Endothelial cell of umbilical vein (primary cell): ENCODE measurements around the gene DCAF6. TPM values are rescaled to one million over a fixed set of nuclear protein-coding genes. Genes with fewer than 3 reads are reported as not detected.

Source experiments
- BruUV-seq: library from RNA; stranded (reverse); fragments of 400-500 nt; replicated peaks from 2 replicates; lab custom pipeline; 2021; lab: Mats Ljungman, UMichigan
- CTCF ChIA-PET: fragments of 300-600, 350-600 bp; sonication (Branson Sonifier 250); formaldehyde crosslinking; loops from one replicate; lab custom pipeline; 2021; ENCODE audit warnings: antibody characterized with exemption, inconsistent platforms; lab: Charles Lee
- POLR2A ChIA-PET: fragments of 300-600, 350-600 bp; sonication (Branson Sonifier 250); formaldehyde crosslinking; loops from one replicate; lab custom pipeline; 2021; ENCODE audit warnings: antibody characterized with exemption, inconsistent platforms; lab: Charles Lee
- DNase-seq: peaks from one replicate; pipeline ENCODE4 v3.0.0-alpha.2; 2011; ENCODE audit warnings: low read depth, low spot score
- FAIRE-seq: peaks from 2 replicates; lab custom pipeline; 2011; peaks lifted over from hg19 to GRCh38; lab: Jason Lieb, UNC
- H2AFZ ChIP-seq: 2 replicates; pipeline ENCODE4 v1.6.0; 2012; ENCODE audit warnings: low read depth, low read length, control low read depth, inconsistent platforms
- H3K27ac ChIP-seq: 2 replicates; pipeline ENCODE4 v1.5.1; 2011; ENCODE audit warnings: low read depth, mild to moderate bottlenecking, control low read depth, low read length, moderate library complexity; ENCODE audit not compliant: insufficient read depth
- H3K27me3 ChIP-seq, 2 experiments: 2 replicates each; pipeline versions ENCODE4 v1.6.0 to v1.6.1; 2011; ENCODE audit warnings: low read length in 2 of 2, mixed read lengths in 1 of 2; ENCODE audit not compliant: control insufficient read depth in 2 of 2, insufficient read depth in 2 of 2
- H3K36me3 ChIP-seq, 2 experiments: 2 replicates in 1 of 2; 3 replicates in 1 of 2; pipeline ENCODE4 v1.5.1; 2011; ENCODE audit warnings: low read length in 2 of 2, mild to moderate bottlenecking in 1 of 2, moderate library complexity in 1 of 2; ENCODE audit not compliant: control insufficient read depth in 2 of 2, insufficient read depth in 2 of 2; ENCODE audit errors: extremely low read depth in 1 of 2
- H3K4me1 ChIP-seq: 3 replicates; pipeline ENCODE4 v1.5.1; 2011; ENCODE audit warnings: mild to moderate bottlenecking, low read length; ENCODE audit not compliant: control insufficient read depth, insufficient read depth; ENCODE audit errors: extremely low read depth
- H3K4me2 ChIP-seq: 2 replicates; pipeline ENCODE4 v1.6.1; 2011; ENCODE audit warnings: low read length, control low read depth, mixed read lengths; ENCODE audit not compliant: insufficient read depth
- H3K4me3 ChIP-seq, 3 experiments: fragments of 200-600 bp in 1 of 3; sonication (generic), shearing (Covaris generic) in 1 of 3; replicated peaks in 1 of 3; 2 replicates each; pipeline ENCODE4 v1.5.1; 2011 to 2016; ENCODE audit warnings: control low read depth in 3 of 3, low read length in 3 of 3, mild to moderate bottlenecking in 2 of 3, inconsistent platforms in 1 of 3, low read depth in 1 of 3, moderate library complexity in 1 of 3; ENCODE audit not compliant: insufficient read depth in 1 of 3
- H3K79me2 ChIP-seq: 2 replicates; pipeline ENCODE4 v1.6.0; 2012; ENCODE audit warnings: low read length, inconsistent platforms; ENCODE audit not compliant: control insufficient read depth, insufficient read depth
- H3K9ac ChIP-seq: replicated peaks from 2 replicates; pipeline ENCODE3; 2011; ENCODE audit warnings: low read length, control low read depth; ENCODE audit not compliant: insufficient read depth; ENCODE audit errors: extremely low read depth
- H3K9me1 ChIP-seq: replicated peaks from 3 replicates; pipeline ENCODE4 v1.6.0; 2011; ENCODE audit warnings: mild to moderate bottlenecking, low read length; ENCODE audit not compliant: control insufficient read depth, insufficient read depth; ENCODE audit errors: extremely low read depth
- H3K9me3 ChIP-seq: replicated peaks from 2 replicates; pipeline ENCODE4 v1.5.1; 2012; ENCODE audit warnings: low read length, inconsistent platforms; ENCODE audit not compliant: control insufficient read depth, insufficient read depth
- H4K20me1 ChIP-seq: replicated peaks from 2 replicates; pipeline ENCODE3; 2011; ENCODE audit warnings: mild to moderate bottlenecking, low read length; ENCODE audit not compliant: control insufficient read depth, insufficient read depth; ENCODE audit errors: extremely low read depth
- EZH2 ChIP-seq: IDR thresholded peaks from 2 replicates; pipeline ENCODE4 v1.6.1; 2012; ENCODE audit warnings: borderline replicate concordance, low read depth, mild to moderate bottlenecking, moderate library complexity, low read length, inconsistent platforms; ENCODE audit not compliant: severe bottlenecking
- FOS ChIP-seq: IDR thresholded peaks from 2 replicates; pipeline ENCODE4 v1.6.1; 2011; ENCODE audit warnings: mild to moderate bottlenecking, low read length, moderate library complexity, borderline replicate concordance; ENCODE audit not compliant: insufficient read depth
- GATA2 ChIP-seq: IDR thresholded peaks from 2 replicates; pipeline ENCODE4 v1.7.0; 2011; ENCODE audit warnings: low read depth, mild to moderate bottlenecking, moderate library complexity, mixed read lengths, low read length; ENCODE audit not compliant: insufficient read length, insufficient read depth
- JUN ChIP-seq: IDR thresholded peaks from 2 replicates; pipeline ENCODE4 v1.6.1; 2011; ENCODE audit warnings: borderline replicate concordance, low read depth; ENCODE audit not compliant: insufficient read length, insufficient read depth
- MYC ChIP-seq: IDR thresholded peaks from one replicate; pipeline ENCODE4 v1.6.1; 2011; ENCODE audit warnings: mild to moderate bottlenecking, low read depth, low read length
- POLR2A ChIP-seq: IDR thresholded peaks from 2 replicates; pipeline ENCODE4 v1.6.1; 2012; ENCODE audit warnings: low read depth, mild to moderate bottlenecking, control low read depth, low read length
- POLR2AphosphoS5 ChIP-seq: IDR thresholded peaks from 2 replicates; pipeline ENCODE4 v1.6.1; 2012; ENCODE audit warnings: low read depth, mild to moderate bottlenecking, control low read depth, low read length, moderate library complexity; ENCODE audit not compliant: insufficient read depth
- dilution Hi-C: fragments of 300-500 bp; cut with MboI; formaldehyde crosslinking; loops from one replicate; pipeline ENCODE4 v1.15.0; 2019; ENCODE audit warnings: low sequenced_read_pairs; ENCODE audit not compliant: extremely low pct_ligation_motif_present
- intact Hi-C: fragments of 100-400 bp; cut with micrococcal nuclease; formaldehyde crosslinking; loops from one replicate; pipeline ENCODE4 v1.10.0; 2022
- polyA plus RNA-seq, 4 experiments: library from polyadenylated mRNA; depleted of rRNA in 3 of 4; stranded (reverse) in 3 of 4; unstranded in 1 of 4; fragments of >200 nt; gene quantifications; 2 replicates each; pipeline versions ENCODE4 v1.2.1 to v1.2.3, GENCODE V29; 2011 to 2012; ENCODE audit warnings: missing spikeins in 1 of 4
- total RNA-seq: library from RNA; stranded (reverse); gene quantifications from 2 replicates; pipeline ENCODE4 v1.2.3, GENCODE V29; 2021
- TF ChIP-seq, protein P1 (sequence below): IDR thresholded peaks from 2 replicates; pipeline ENCODE4 v1.6.1; 2011; ENCODE audit not compliant: insufficient read depth, insufficient read length
- TF ChIP-seq, protein P2 (sequence below), 2 donors: IDR thresholded peaks; 1 replicate in 1 of 2; 2 replicates in 1 of 2; pipeline ENCODE4 v1.5.1; 2011; ENCODE audit warnings: low read length in 2 of 2, mild to moderate bottlenecking in 2 of 2, moderate library complexity in 2 of 2, control low read depth in 1 of 2, inconsistent platforms in 1 of 2, low read depth in 1 of 2; ENCODE audit not compliant: insufficient read depth in 1 of 2; ENCODE audit errors: extremely low read depth in 1 of 2

Gene DCAF6
- total and polyA plus RNA-seq, 2 donors (not counting 3 experiments of a cell fraction or from before 2014, with no cell fraction given), result 28.6 to 39.4 TPM

DNA sequence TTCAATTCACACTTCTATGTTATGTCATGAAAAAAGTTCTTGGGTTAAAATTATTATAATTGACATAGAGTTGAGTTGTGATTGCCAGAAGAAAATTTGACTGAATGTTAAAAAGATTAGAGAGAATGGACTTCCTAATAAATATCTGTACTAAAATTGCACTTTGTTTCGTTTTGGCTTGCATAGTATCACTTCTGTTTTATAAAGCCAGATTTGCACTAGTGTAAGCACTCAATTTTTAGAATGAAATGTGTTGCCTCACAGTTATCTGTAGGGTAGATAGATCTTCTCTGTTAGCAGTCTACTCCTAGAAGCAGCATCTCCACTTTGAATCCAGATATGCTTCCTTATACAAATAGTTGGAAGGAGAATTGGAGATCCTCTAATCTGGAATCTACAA, 95.5 kb downstream of the DCAF6 start:
- H4K20me1 ChIP-seq, result no peaks in the 10 kb centered on the region
- no TSS peak for BruUV-seq
- H3K4me2 ChIP-seq, result no peak overlapping the region
- no peaks in the 10 kb centered on the region for H3K36me3 ChIP-seq
- dilution Hi-C loops (no loop called here), intact Hi-C loops (no loop called here)
- FAIRE-seq (no peak), DNase-seq (no peak)
- CTCF ChIA-PET, result interaction anchor here (1.2 kb wide), 1 partner anchor 53 kb away, joined by 3 read pairs; no protein-coding TSS in a partner anchor
- H3K9me3 ChIP-seq, result no peaks in the 10 kb centered on the region
- TF ChIP-seq POLR2AphosphoS5, result no peak
- TF ChIP-seq, protein P1, sequence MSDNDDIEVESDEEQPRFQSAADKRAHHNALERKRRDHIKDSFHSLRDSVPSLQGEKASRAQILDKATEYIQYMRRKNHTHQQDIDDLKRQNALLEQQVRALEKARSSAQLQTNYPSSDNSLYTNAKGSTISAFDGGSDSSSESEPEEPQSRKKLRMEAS, result no peak
- no peak for TF ChIP-seq POLR2A
- TF ChIP-seq JUN, result no peak
- POLR2A ChIA-PET, result no interaction called here
- no peak overlapping the region for H3K4me3 ChIP-seq
- no peaks in the 10 kb centered on the region for H3K79me2 ChIP-seq
- H3K27me3 ChIP-seq, result no peaks in the 10 kb centered on the region
- no peak overlapping the region for H2AFZ ChIP-seq
- H3K9ac ChIP-seq, result no peak overlapping the region
- no peaks in the 10 kb centered on the region for H3K4me1 ChIP-seq
- no peaks in the 10 kb centered on the region for H3K9me1 ChIP-seq
- no peak overlapping the region for H3K27ac ChIP-seq

- H3K9me1 ChIP-seq, result peaks cover 2% of the 10 kb centered on the region
- H2AFZ ChIP-seq, result no peak overlapping the region
- no peak overlapping the region for H3K27ac ChIP-seq
- no peak overlapping the region for H3K9ac ChIP-seq
- no peaks in the 10 kb centered on the region for H3K36me3 ChIP-seq
- CTCF ChIA-PET, result no interaction called here
- H4K20me1 ChIP-seq, result no peaks in the 10 kb centered on the region
- no peaks in the 10 kb centered on the region for H3K4me1 ChIP-seq
- BruUV-seq, result no TSS peak
- H3K27me3 ChIP-seq, result no peaks in the 10 kb centered on the region
- no peaks in the 10 kb centered on the region for H3K9me3 ChIP-seq
- dilution Hi-C loops (no loop called here), intact Hi-C loops (no loop called here)
- H3K79me2 ChIP-seq, result no peaks in the 10 kb centered on the region
- H3K4me2 ChIP-seq, result no peak overlapping the region
- no peak overlapping the region for H3K4me3 ChIP-seq
- no peak for FAIRE-seq
- POLR2A ChIA-PET, result no interaction called here
- DNase-seq, result no peak
- TF ChIP-seq FOS (no peak), POLR2A (no peak), JUN (no peak), POLR2AphosphoS5 (no peak), EZH2 (no peak), MYC (no peak), GATA2 (no peak)
- TF ChIP-seq, protein P1, result no peak
- TF ChIP-seq, protein P2, sequence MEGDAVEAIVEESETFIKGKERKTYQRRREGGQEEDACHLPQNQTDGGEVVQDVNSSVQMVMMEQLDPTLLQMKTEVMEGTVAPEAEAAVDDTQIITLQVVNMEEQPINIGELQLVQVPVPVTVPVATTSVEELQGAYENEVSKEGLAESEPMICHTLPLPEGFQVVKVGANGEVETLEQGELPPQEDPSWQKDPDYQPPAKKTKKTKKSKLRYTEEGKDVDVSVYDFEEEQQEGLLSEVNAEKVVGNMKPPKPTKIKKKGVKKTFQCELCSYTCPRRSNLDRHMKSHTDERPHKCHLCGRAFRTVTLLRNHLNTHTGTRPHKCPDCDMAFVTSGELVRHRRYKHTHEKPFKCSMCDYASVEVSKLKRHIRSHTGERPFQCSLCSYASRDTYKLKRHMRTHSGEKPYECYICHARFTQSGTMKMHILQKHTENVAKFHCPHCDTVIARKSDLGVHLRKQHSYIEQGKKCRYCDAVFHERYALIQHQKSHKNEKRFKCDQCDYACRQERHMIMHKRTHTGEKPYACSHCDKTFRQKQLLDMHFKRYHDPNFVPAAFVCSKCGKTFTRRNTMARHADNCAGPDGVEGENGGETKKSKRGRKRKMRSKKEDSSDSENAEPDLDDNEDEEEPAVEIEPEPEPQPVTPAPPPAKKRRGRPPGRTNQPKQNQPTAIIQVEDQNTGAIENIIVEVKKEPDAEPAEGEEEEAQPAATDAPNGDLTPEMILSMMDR (IDR thresholded peaks at IDR 0.05; ENCODE audit: extremely low read depth in 1 of 2, insufficient read depth in 1 of 2, low read depth in 1 of 2, low read length in 2 of 2), result no peak
Measured at GRCh38 chr1:168035345-168035744, 98.9 kb downstream of the DCAF6 start.
